AG04450 (cell line): ENCODE results near the gene FBXO31. TPM values are rescaled to one million over a fixed set of nuclear protein-coding genes. Genes with fewer than 3 reads are reported as not detected.

Source experiments
- CTCF ChIA-PET: fragments of 300-600, 350-600 bp; formaldehyde crosslinking; extraction: SDS; loops from one replicate; lab custom pipeline; 2022; ENCODE audit warnings: antibody characterized with exemption, inconsistent platforms; lab: Charles Lee
- POLR2A ChIA-PET: fragments of 350-600 bp; formaldehyde crosslinking; extraction: SDS; loops from one replicate; lab custom pipeline; 2021; ENCODE audit warnings: antibody characterized with exemption, inconsistent platforms; lab: Yijun Ruan, JAX
- DNase-seq: peaks from one replicate; pipeline ENCODE4 v3.0.0-alpha.2; 2011; ENCODE audit warnings: low read depth, low spot score
- H3K27ac ChIP-seq: one replicate; pipeline ENCODE4 v1.5.1; 2012; ENCODE audit warnings: low read depth, low read length, control low read depth
- H3K27me3 ChIP-seq: one replicate; pipeline ENCODE4 v1.6.0; 2012; ENCODE audit warnings: low read length; ENCODE audit not compliant: control insufficient read depth, insufficient read depth
- H3K4me3 ChIP-seq: 2 replicates; pipeline ENCODE4 v1.5.1; 2011; ENCODE audit warnings: mild to moderate bottlenecking, low read depth, low read length, control low read depth
- H3K9me3 ChIP-seq: 2 replicates; pipeline ENCODE4 v1.5.1; 2012; ENCODE audit warnings: low read length; ENCODE audit not compliant: control insufficient read depth, insufficient read depth
- polyA plus RNA-seq: library from polyadenylated mRNA; depleted of rRNA; stranded (reverse); fragments of >200 nt; gene quantifications from 2 replicates; pipeline ENCODE4 v1.2.3, GENCODE V29; 2011
- TF ChIP-seq, protein P1 (sequence below): IDR thresholded peaks from 2 replicates; pipeline ENCODE4 v1.5.1; 2011; ENCODE audit warnings: low read depth, low read length, control low read depth, inconsistent platforms

FBXO31 gene
- polyA plus RNA-seq, 1 experiment = 16.3 TPM

DNA sequence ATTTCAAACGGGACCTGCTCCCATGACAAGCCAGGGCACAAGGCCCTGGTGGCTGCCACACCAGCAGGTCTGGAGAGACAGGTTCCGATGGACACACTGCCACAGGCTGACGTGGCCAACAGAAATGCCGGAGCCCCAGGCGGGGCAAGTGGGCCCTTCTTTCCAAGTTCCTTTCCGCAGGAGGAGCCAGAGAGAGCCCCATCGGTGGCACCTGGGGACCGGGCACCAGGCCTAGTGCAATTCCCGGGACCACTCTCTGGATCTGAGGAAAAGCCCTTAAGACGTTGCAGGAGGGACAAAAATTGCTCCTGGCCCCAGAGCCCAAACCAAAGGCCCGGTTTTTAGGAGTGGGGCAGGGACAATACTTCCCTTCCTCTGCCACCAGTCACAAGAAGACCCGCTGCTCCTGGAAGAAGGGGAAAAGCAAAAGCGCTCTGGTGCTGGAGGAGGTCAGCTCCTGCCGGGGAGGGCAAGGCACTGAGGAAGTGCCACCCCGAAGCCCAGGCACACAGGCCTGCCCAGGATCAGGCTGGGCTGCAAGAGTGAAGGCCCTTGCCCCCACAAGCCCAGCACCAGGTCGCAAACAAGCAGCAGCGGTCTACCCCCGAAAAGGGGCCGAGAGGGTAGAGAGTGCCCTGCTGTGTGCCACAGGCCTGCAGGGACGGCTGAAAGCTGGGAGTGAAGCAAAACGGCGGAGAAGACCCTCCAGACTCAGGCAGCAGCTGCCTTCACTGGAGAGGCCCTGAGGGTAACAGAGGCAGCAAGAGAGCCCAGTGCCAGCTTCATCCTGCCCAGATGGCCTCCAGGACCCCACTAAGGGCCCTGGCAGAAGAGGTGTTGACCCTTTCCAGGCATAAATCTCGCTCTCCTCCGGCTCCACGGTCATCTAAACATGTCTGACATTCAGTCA is 37.7 kb upstream of the FBXO31 start:
- POLR2A ChIA-PET = no interaction called here
- Histone ChIP-seq H3K4me3 (no peak overlapping the region), H3K27me3 (no peaks in the 10 kb centered on the region), H3K27ac (no peak overlapping the region), H3K9me3 (peaks cover 4% of the 10 kb centered on the region; the same call in 1 of the 2 replicates)
- CTCF ChIA-PET = interaction anchor here (0.7 to 1.2 kb wide), 2 partner anchors 215 to 1315 kb away, joined by 3 to 4 read pairs; no protein-coding TSS in a partner anchor
- TF ChIP-seq, protein P1, sequence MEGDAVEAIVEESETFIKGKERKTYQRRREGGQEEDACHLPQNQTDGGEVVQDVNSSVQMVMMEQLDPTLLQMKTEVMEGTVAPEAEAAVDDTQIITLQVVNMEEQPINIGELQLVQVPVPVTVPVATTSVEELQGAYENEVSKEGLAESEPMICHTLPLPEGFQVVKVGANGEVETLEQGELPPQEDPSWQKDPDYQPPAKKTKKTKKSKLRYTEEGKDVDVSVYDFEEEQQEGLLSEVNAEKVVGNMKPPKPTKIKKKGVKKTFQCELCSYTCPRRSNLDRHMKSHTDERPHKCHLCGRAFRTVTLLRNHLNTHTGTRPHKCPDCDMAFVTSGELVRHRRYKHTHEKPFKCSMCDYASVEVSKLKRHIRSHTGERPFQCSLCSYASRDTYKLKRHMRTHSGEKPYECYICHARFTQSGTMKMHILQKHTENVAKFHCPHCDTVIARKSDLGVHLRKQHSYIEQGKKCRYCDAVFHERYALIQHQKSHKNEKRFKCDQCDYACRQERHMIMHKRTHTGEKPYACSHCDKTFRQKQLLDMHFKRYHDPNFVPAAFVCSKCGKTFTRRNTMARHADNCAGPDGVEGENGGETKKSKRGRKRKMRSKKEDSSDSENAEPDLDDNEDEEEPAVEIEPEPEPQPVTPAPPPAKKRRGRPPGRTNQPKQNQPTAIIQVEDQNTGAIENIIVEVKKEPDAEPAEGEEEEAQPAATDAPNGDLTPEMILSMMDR = no peak
- no peak for DNase-seq

DNA sequence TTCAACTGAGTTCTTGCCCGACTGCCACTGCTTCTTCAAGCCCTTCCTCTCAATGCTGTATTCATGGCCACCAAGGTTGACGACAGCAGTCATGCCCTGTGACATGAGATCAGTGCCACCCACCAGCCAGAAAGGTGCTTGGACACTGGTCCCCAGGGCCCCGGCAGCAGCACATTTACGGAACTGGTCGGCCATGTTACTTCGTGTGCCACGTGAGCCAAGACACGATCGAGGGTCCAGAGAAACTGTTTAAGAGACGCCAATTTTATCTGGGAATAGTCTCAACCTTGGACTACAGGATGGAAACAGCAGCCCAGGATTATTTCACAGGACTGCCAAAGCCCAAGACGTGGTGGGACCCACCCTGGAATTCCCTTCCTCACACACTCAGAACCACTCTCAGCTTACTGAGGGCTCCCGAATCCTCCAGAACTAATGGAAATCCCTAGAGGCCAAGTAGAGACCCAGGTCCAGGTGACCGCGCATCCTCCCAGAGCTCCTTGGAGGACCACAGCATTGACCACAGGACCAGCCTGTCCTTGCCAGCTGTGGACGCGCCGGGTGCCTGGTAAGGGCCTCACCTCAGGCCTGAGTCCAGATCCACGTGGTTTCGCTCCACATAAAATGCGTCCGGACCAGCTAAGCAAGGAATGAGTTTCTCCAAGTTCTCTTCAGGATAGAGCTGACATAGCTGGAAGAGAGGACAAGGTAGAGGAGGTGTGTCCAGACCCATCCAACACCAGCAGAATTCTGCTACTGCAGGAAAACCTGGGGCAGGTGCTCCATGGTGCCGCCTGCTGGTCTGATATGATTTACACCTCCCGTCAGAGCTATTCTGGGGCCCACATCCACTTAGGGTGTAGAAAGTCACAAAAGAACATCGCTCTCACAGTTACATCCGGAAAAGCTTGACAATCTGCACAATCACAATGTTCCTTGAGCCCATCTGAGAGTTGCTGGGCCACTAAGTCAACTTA is 36.7 kb upstream of the FBXO31 start:
- POLR2A ChIA-PET = no interaction called here
- TF ChIP-seq, protein P1 = no peak
- H3K9me3 ChIP-seq = peaks cover 4% of the 10 kb centered on the region; the same call in 1 of the 2 replicates
- H3K27me3 ChIP-seq = no peaks in the 10 kb centered on the region
- DNase-seq = no peak
- CTCF ChIA-PET = interaction anchor here (0.5 to 1.2 kb wide), 2 partner anchors 11 to 216 kb away, joined by 3 to 4 read pairs; no protein-coding TSS in a partner anchor
- H3K27ac ChIP-seq = no peak overlapping the region
- H3K4me3 ChIP-seq = no peak overlapping the region

DNA sequence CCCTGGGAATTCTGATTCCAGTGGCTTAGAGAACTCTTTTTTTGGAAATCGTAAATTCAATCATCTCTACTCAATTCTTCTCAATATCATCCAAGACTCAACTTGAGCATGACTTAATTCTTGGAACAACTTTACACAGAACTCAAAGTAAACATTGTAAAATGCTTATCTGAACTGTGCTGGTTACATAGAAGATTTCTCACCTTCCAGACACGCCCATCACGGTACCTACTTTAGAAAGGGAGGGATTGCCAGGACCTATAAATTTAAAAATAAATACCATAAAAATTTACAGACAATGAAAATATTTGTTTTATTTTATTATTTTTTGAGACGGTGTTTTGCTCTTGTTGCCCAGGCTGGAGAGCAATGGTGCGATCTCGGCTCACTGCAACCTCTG is 35.1 kb upstream of the FBXO31 start:
- TF ChIP-seq, protein P1 = no peak
- POLR2A ChIA-PET = no interaction called here
- Histone ChIP-seq H3K4me3 (no peak overlapping the region), H3K27me3 (no peaks in the 10 kb centered on the region), H3K27ac (no peak overlapping the region), H3K9me3 (peaks cover 4% of the 10 kb centered on the region; the same call in 1 of the 2 replicates)
- DNase-seq = no peak
- CTCF ChIA-PET = interaction anchor here (1.1 kb wide), 1 partner anchor 217 kb away, joined by 4 read pairs; no protein-coding TSS in a partner anchor

DNA sequence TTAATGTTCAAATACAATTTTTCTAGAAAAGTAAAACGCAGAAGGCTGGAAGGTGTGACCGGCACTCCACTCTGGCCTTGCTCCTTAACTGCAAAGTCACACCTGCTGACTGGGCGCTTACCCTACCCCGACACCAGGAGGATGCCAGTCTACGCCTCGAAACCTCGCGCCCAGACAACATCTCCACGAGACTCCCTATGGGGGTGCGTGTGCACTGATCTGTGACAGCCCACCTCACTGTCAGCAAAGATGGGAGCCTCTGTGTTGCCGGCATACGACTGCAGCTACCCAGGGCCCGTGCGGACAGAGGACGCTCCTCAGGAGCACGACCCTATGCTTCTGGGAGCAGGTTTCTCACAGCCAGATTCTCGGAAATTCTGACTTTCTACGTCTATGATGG is 34.6 kb upstream of the FBXO31 start:
- no peak for DNase-seq
- no peak overlapping the region for H3K27ac ChIP-seq
- no peaks in the 10 kb centered on the region for H3K27me3 ChIP-seq
- ChIA-PET POLR2A (no interaction called here), CTCF (no interaction called here)
- H3K4me3 ChIP-seq = no peak overlapping the region
- H3K9me3 ChIP-seq = peaks cover 4% of the 10 kb centered on the region; the same call in 1 of the 2 replicates
- TF ChIP-seq, protein P1 = no peak
